Left kidney (tissue), 8 donors: ENCODE measurements around the gene MAN1A2. TPM values are rescaled to one million over a fixed set of nuclear protein-coding genes. Genes with fewer than 3 reads are reported as not detected.
"Not testable (repeated sequence)": the region's sequence is repeated elsewhere in the genome, so short reads cannot be mapped to it uniquely, and the experiment has no call there.

ENCODE experiments used
- DNase-seq: peaks from one replicate; pipeline ENCODE4 v3.0.0-alpha.2; 2013
- long read RNA-seq, 8 donors: transcript quantifications; one replicate each; lab custom pipeline, GENCODE V29; 2026
- polyA plus RNA-seq: library from polyadenylated mRNA; unstranded; fragments of 120-200 nt; gene quantifications from one replicate; pipeline ENCODE4 v1.2.1, GENCODE V29; 2013; ENCODE audit not compliant: insufficient read length

MAN1A2 gene
- polyA plus RNA-seq: 48.5 TPM
- long read RNA-seq, donor 1, full-length matches to known transcripts: 4 of 15 reads
- long read RNA-seq, donor 1, partial matches to known transcripts: 11 of 15 reads
- long read RNA-seq, donor 1, other reads (novel, unspliced or antisense): 0 of 15 reads
- long read RNA-seq, donor 2, full-length matches to known transcripts: 2 of 15 reads
- long read RNA-seq, donor 2, partial matches to known transcripts: 13 of 15 reads
- long read RNA-seq, donor 2, other reads (novel, unspliced or antisense): 0 of 15 reads
- long read RNA-seq, donor 3, full-length matches to known transcripts: 4 of 10 reads
- long read RNA-seq, donor 3, partial matches to known transcripts: 6 of 10 reads
- long read RNA-seq, donor 3, other reads (novel, unspliced or antisense): 0 of 10 reads
- long read RNA-seq, donor 4: 0 reads
- long read RNA-seq, donor 5, full-length matches to known transcripts: 2 of 12 reads
- long read RNA-seq, donor 5, partial matches to known transcripts: 10 of 12 reads
- long read RNA-seq, donor 5, other reads (novel, unspliced or antisense): 0 of 12 reads
- long read RNA-seq, donor 6, full-length matches to known transcripts: 4 of 17 reads
- long read RNA-seq, donor 6, partial matches to known transcripts: 13 of 17 reads
- long read RNA-seq, donor 6, other reads (novel, unspliced or antisense): 0 of 17 reads
- long read RNA-seq, donor 7, full-length matches to known transcripts: 7 of 24 reads
- long read RNA-seq, donor 7, partial matches to known transcripts: 17 of 24 reads
- long read RNA-seq, donor 7, other reads (novel, unspliced or antisense): 0 of 24 reads
- long read RNA-seq, donor 8, full-length matches to known transcripts: 4 of 4 reads
- long read RNA-seq, donor 8, partial matches to known transcripts: 0 of 4 reads
- long read RNA-seq, donor 8, other reads (novel, unspliced or antisense): 0 of 4 reads

DNA sequence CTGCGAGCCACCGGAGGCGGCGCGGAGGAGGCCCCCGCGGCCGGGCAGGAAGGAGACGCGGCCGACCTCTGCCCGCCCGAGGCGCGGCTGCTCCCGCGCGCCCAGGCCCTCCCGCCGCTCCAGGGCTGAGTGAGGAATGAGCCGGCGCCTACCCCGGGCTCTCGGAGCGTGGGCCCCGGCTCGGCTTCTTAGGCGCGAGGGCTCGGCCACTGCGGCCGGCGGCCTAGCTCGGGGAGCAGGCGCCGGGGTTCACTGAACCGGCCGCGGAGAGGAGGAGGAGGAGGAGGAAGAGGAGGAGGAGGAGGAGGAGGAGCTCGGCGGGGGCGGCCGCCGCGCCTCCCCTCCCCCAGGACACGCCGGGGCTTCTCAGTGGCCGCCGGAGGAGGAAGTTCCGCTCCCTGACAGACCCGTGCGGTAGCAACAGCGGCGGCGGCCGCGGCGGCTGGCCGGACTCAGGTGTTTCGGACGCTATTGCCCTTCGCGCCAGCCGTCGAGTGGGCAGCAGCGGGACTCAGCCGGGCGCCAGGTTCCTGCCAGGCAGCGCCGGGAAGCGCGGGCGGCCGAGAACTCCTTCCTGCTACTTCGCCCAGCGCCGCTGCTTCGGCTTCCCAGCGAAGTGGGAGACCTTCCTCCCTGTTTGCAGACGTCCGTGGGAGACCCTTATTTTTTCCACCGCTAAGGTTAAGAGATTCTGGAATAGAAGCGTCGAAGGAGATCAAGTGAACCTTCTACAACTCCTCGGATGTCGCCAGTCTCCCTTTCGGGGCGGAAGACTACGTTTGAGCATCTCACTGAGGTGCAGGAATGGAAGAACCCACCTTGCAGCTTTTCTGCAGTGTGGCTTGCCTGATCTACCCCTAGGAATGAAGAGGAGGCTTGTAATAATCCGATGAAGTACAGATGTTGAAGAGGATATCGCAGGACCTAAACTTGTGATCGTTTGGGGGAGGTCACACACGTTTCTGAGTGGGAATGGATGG, at the start of gene MAN1A2:
MAN1A2 (plus strand) TSS at position 404 of the 980 bp plus-strand sequence. CDS start 735 bp downstream, outside the sequence.
- DNase-seq: peak; percentile 80

DNA sequence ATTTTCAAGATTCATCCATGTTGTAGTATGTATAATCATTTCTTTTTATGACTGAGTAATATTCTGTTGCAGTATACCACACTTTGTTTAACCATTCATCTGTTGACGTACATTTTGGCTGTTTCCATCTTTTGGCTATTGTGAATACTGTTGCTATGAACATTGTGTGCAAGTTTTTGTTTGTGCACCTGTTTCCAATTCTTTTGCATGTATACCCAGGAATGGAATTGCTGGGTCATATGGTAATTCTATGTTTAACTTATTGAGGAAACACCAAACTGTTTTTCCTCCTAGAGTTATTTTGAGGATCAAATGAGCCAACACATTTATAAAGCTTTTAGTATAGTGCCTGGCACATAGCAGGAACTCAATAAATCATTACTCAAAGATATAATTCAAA, 49.2 kb upstream of the MAN1A2 start:
- no peak for DNase-seq

- DNase-seq: no peak
Measured at GRCh38 chr1:117318426-117318825, 48.8 kb upstream of the MAN1A2 start.

DNA sequence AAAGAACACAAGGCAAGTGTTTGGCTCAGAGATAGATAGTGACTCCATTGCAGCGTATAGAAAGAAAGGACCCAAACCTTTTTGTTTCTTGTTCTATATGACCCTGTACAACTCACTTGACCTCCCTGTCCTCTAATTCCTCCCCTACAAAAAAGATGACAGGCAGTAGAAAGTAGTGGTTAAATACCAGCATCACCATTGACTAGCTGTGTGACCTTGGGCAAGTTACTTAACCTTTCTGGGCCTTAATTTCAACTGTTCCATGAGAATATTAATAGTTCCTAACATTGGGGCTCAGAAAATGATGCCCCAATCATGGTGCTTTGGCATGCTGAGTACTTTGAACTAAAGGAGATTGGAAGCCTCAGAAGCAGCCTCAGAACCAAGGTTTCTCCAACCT, 46.7 kb upstream of the MAN1A2 start:
- DNase-seq: no peak

- no peak for DNase-seq
Measured at GRCh38 chr1:117321680-117322609, 45.3 kb upstream of the MAN1A2 start.

GRCh38 chr1:117324357-117324756, 42.9 kb upstream of the MAN1A2 start:
- no peak for DNase-seq

GRCh38 chr1:117326035-117326434, 41.2 kb upstream of the MAN1A2 start:
- not testable (repeated sequence) for DNase-seq

GRCh38 chr1:117327011-117327410, 40.2 kb upstream of the MAN1A2 start:
- DNase-seq: no peak

DNA sequence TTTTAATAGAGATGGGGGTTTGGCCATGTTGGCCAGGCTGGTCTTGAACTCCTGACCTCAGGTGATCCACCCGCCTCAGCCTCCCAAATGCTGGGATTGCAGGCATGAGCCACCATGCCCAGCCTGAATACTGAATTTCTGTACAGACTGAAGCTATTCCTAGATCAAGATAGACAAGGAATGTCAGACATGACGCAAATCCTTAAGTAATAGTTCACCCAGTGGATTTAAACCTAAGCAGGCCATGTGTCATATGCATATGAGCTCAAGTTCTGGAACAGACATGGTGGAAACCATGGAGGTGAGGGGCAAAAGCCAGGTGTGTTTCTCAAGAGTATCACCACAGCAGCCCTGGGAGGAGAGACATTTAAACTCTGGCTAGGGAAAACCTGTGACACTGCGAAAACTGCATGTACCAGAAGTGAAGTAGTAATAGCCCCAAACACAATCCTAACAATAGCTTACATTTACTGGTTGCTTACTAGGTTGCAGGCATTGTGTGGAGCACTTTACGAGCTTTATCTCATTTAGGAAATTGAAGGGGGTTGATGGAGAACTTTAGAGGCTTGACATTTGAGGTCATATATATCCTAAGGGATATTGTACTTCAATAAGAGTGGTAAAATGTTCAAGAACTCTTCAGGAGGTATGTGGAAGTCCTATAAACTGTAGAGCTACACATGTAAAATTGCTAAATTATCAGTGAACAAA, 31.7 kb upstream of the MAN1A2 start:
- DNase-seq: no peak

- no peak for DNase-seq
Measured at GRCh38 chr1:117336088-117336817, 31.0 kb upstream of the MAN1A2 start.

DNA sequence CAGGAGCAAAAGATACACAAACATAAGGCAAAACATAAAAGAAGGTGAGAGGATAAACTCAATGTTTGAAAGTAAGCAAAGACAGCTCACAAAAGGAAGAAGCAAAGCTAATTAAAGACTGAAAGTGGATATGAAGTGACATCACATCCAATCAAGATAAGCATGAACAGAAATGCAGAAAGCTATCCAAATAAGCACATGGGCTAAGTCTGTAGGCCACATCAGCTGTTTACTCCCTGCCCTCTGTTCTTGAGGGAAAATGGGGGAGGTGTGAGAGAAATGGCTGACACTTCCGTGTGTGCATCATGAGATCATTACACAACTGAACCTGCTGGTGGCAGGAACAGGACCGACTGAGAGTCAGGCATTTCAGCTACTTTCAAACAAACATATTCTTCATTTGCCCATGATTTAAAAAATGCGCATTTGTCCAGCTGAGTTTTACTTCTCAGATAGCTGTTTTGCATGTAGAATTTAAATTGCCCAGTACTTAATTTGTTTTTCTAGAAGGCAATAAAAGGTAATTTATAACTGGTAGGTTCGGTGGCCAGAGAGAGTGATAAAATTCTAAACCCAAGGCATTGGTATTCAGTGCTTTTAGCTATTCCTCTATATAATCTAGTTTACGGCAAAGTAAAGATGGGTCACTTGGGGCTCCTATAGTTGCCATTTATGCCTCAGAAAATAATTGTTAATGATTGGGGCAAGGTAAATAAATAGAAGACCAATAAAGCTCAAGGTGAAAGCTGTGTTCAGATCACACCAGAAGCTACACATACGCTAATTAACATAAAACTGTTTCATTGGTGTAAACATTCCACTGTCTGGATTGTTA, 27.2 kb upstream of the MAN1A2 start:
- DNase-seq: peak; percentile 55

GRCh38 chr1:117341123-117341522, 26.1 kb upstream of the MAN1A2 start:
- DNase-seq: no peak

GRCh38 chr1:117342397-117342796, 24.9 kb upstream of the MAN1A2 start:
- DNase-seq: no peak

GRCh38 chr1:117346206-117346928, 20.9 kb upstream of the MAN1A2 start:
- no peak for DNase-seq

DNA sequence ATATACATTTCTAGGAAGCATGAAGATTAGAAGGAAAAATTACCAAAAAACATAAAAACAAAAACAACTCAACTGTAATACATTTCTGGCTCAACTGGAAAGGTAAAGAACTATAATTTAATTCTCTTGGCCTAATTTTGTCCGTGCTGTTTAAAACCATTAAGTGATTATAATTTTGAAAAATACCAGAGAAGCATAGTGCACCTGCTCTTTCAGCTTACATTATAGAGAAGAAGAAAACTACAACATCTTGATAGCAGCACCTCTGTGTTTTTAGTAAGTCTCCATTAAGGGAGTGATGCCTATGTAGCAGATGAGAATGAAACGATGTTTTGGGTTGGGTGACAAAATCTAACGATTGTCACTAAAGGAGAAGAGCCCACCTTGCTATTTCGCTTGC, 19.3 kb upstream of the MAN1A2 start:
- DNase-seq: no peak

- not testable (repeated sequence) for DNase-seq
Measured at GRCh38 chr1:117352695-117353094, 14.6 kb upstream of the MAN1A2 start.

GRCh38 chr1:117357833-117358603, 9.2 kb upstream of the MAN1A2 start:
- not testable (repeated sequence) for DNase-seq
